Heart left ventricle (tissue), 13 donors: ENCODE measurements around the gene LMF1.

Experiments used
- CTCF ChIP-seq, 12 donors: fragments of 200-600 bp; sonication (generic) in 4 of 12; IDR thresholded peaks; one replicate each; pipeline versions ENCODE4 v1.5.0 to v1.8.0; 2018 to 2022; ENCODE audit warnings: antibody characterized with exemption in 12 of 12, mild to moderate bottlenecking in 5 of 12
- POLR2A ChIP-seq, 2 donors: fragments of 450-650 bp; IDR thresholded peaks; one replicate each; pipeline ENCODE4 v1.6.1; 2017; ENCODE audit warnings: antibody characterized with exemption in 2 of 2, mild to moderate bottlenecking in 2 of 2, moderate library complexity in 2 of 2
- donor health status: ischemic (EF 13 %, LVEDD 7.1; RV severe dilation, severe dysfunction).
- donor health status: DM: no; HTN: yes; CAD: no.
- donor health status: DM: no; HTN: no; CAD: no.
- donor health status: ischemic (EF 25% LVEDD 6.9; RV normal size, moderate dysfunction).
- donor health status: ischemic (EF 25% LVEDD 5.7; RV mildly dilated, moderate dysfunction).
- donor health status: ischemic (EF 35%, LVEDD 5.7; RV mildly dilated, moderate dysfunction).
- donor health status: nonischemic (EF 11% LVEDD 7.7; RV severe dilation, severe dysfunction).
- donor health status: DM: yes; HTN: yes; CAD: no.
- donor health status: PGD.
- donor health status: ischemic (EF 29% LVEDD 5.4; RV normal size, mild dysfunction).
- donor health status: nonischemic (EF 23%, LVEDD 6.1; RV moderate dilation, normal function).

GRCh38 chr16:847151-847550 lies 123.6 kb downstream of the LMF1 start:
- TF ChIP-seq CTCF (IDR thresholded peaks at IDR 0.05) = no peak
- TF ChIP-seq POLR2A (IDR thresholded peaks at IDR 0.05) = no peak
